T-cell (primary cell): ENCODE data around the gene IFIH1. TPM values are rescaled to one million over a fixed set of nuclear protein-coding genes. Genes with fewer than 3 reads are reported as not detected.

Source experiments
- ATAC-seq, 4 experiments: fragments of 200-7000 bp in 3 of 4; fragments of 150-1000 bp in 1 of 4; cut with Tn5 transposase; replicated peaks in 1 of 4; 1 replicate in 3 of 4; 2 replicates in 1 of 4; pipeline ENCODE4 v1.10.0; 2021; ENCODE audit warnings: moderate library complexity in 3 of 4, mild to moderate bottlenecking in 2 of 4, moderate number of reproducible peaks in 1 of 4
- CTCF ChIA-PET, 2 donors: fragments of 300-600 bp; sonication (Branson Sonifier 250); formaldehyde crosslinking; loops; one replicate each; lab custom pipeline; 2022; ENCODE audit warnings: antibody characterized with exemption in 2 of 2; lab: Charles Lee
- POLR2A ChIA-PET, 2 donors: fragments of 300-600 bp; sonication (Branson Sonifier 250); formaldehyde crosslinking; loops; one replicate each; lab custom pipeline; 2022; ENCODE audit warnings: antibody characterized with exemption in 2 of 2; lab: Charles Lee
- DNase-seq, 35 experiments: peaks; one replicate each; pipeline versions ENCODE4 v3.0.0 to v3.0.0-alpha.2; 2013 to 2023
- H3K27ac ChIP-seq: one replicate; pipeline ENCODE4 v1.5.1; 2013; ENCODE audit warnings: low read length
- H3K27me3 ChIP-seq, 2 experiments: replicated peaks in 1 of 2; 1 replicate in 1 of 2; 2 replicates in 1 of 2; pipeline versions ENCODE4 v1.6.1 to v1.7.0; 2013; ENCODE audit warnings: low read length in 1 of 2, mixed read lengths in 1 of 2; ENCODE audit not compliant: control insufficient read depth in 2 of 2, insufficient read depth in 2 of 2; ENCODE audit errors: extremely low read depth in 1 of 2
- H3K36me3 ChIP-seq, 2 donors: 1 replicate in 1 of 2; 2 replicates in 1 of 2; pipeline versions ENCODE4 v1.6.1 to v1.7.0; 2013; ENCODE audit warnings: low read length in 1 of 2; ENCODE audit not compliant: control insufficient read depth in 2 of 2, insufficient read depth in 1 of 2; ENCODE audit errors: extremely low read depth in 1 of 2
- H3K4me1 ChIP-seq, 2 experiments: 1 replicate in 1 of 2; 2 replicates in 1 of 2; pipeline versions ENCODE4 v1.6.1 to v1.7.0; 2013; ENCODE audit warnings: low read length in 2 of 2, mixed read lengths in 1 of 2; ENCODE audit not compliant: insufficient read depth in 2 of 2, control insufficient read depth in 1 of 2; ENCODE audit errors: extremely low read depth in 1 of 2
- H3K4me3 ChIP-seq, 2 donors: 1 replicate in 1 of 2; 2 replicates in 1 of 2; pipeline versions ENCODE4 v1.5.1 to v1.7.0; 2013; ENCODE audit warnings: mild to moderate bottlenecking in 2 of 2, low read length in 1 of 2, moderate library complexity in 1 of 2; ENCODE audit not compliant: control insufficient read depth in 1 of 2; ENCODE audit errors: extremely low read depth in 1 of 2
- H3K9me3 ChIP-seq: 2 replicates; pipeline ENCODE4 v1.7.0; 2013
- H3K27ac Mint-ChIP-seq, 2 donors: one replicate each; pipeline ENCODE4 v1.8.0; 2020 to 2021; ENCODE audit warnings: mild to moderate bottlenecking in 2 of 2, mixed read lengths in 2 of 2
- H3K27me3 Mint-ChIP-seq, 2 donors: one replicate each; pipeline ENCODE4 v1.8.0; 2021 to 2022; ENCODE audit warnings: mixed read lengths in 2 of 2
- H3K36me3 Mint-ChIP-seq: one replicate; pipeline ENCODE4 v1.8.0; 2021; ENCODE audit warnings: mixed read lengths
- H3K4me1 Mint-ChIP-seq, 3 donors: one replicate each; pipeline ENCODE4 v1.8.0; 2020 to 2022; ENCODE audit warnings: mixed read lengths in 3 of 3, mild to moderate bottlenecking in 1 of 3
- H3K4me3 Mint-ChIP-seq, 3 donors: one replicate each; pipeline ENCODE4 v1.8.0; 2020 to 2022; ENCODE audit warnings: mild to moderate bottlenecking in 3 of 3, mixed read lengths in 3 of 3, moderate library complexity in 3 of 3
- H3K9me3 Mint-ChIP-seq, 3 donors: one replicate each; pipeline ENCODE4 v1.8.0; 2020 to 2022; ENCODE audit warnings: mixed read lengths in 3 of 3
- whole genome bisulfite sequencing: methylation state at CpG from one replicate; pipeline ENCODE4 v1.1.5; 2013; ENCODE audit warnings: missing lambda C conversion rate; ENCODE audit not compliant: insufficient coverage; 5-methylcytosine and 5-hydroxymethylcytosine counted together
- total RNA-seq, 35 experiments: library from RNA in 6 of 35; stranded (reverse) in 6 of 35; fragments of 120-200 nt in 1 of 35; gene quantifications; one replicate each; pipeline versions ENCODE4 v1.2.1 to v1.2.4 and lab custom pipeline; 2013 to 2026

Gene IFIH1
- total RNA-seq, 5 donors from 2014 or later (not counting 1 experiment from before 2014, with no cell fraction given) = 25.1 to 34.1 (median 29.2) TPM

- H3K9me3 ChIP-seq = no peaks in the 10 kb centered on the region
- Mint-ChIP-seq H3K4me1 (peaks cover 0 to 2% (median 0%) of the 10 kb centered on the region in 3 donors), H3K4me3 (no peak overlapping the region), H3K27ac (no peak overlapping the region), H3K36me3 (peaks cover 10% of the 10 kb centered on the region), H3K27me3 (no peaks in the 10 kb centered on the region), H3K9me3 (no peaks in the 10 kb centered on the region)
- H3K4me1 ChIP-seq = no peaks in the 10 kb centered on the region
- H3K4me3 ChIP-seq = no peak overlapping the region
- H3K36me3 ChIP-seq = no peaks in the 10 kb centered on the region
- ChIA-PET POLR2A (interaction anchor here in 1 of 2 donors (0.9 kb wide), 1 partner anchor 18 kb away, joined by 3 read pairs; no protein-coding TSS in a partner anchor), CTCF (interaction anchor here (0.6 to 1.9 kb wide), 5 partner anchors 10 to 32 kb away, joined by 3 to 13 read pairs (median 5); partner anchors contain the start of gene IFIH1 (in 1 of the 2))
- WGBS = 94% methylated on average over 3 of the region's 12 CpGs
- no peaks in the 10 kb centered on the region for H3K27me3 ChIP-seq
- no peak overlapping the region for H3K27ac ChIP-seq
- ATAC-seq (no peak), DNase-seq (no peak)
Measured at GRCh38 chr2:162328424-162329157, 10.1 kb upstream of the IFIH1 start.

GRCh38 chr2:162327806-162328205 lies 9.3 kb upstream of the IFIH1 start:
- Histone ChIP-seq H3K27ac (no peak overlapping the region), H3K27me3 (no peaks in the 10 kb centered on the region), H3K9me3 (no peaks in the 10 kb centered on the region), H3K4me1 (no peaks in the 10 kb centered on the region), H3K36me3 (no peaks in the 10 kb centered on the region), H3K4me3 (no peak overlapping the region)
- DNase-seq (no peak), ATAC-seq (no peak)
- Mint-ChIP-seq H3K4me3 (no peak overlapping the region), H3K4me1 (peaks cover 0 to 2% (median 0%) of the 10 kb centered on the region in 3 donors), H3K9me3 (no peaks in the 10 kb centered on the region), H3K27me3 (no peaks in the 10 kb centered on the region), H3K36me3 (peaks cover 10% of the 10 kb centered on the region), H3K27ac (no peak overlapping the region)
- WGBS = 97% methylated on average over 12 of the region's 15 CpGs
- POLR2A ChIA-PET = no interaction called here
- CTCF ChIA-PET = interaction anchor here (0.6 to 1.9 kb wide), 3 partner anchors 9 to 31 kb away, joined by 3 to 13 read pairs (median 11); partner anchors contain the start of gene IFIH1 (in 1 of the 2)

GRCh38 chr2:162327134-162327769 lies 8.8 kb upstream of the IFIH1 start:
- Mint-ChIP-seq H3K27me3 (no peaks in the 10 kb centered on the region), H3K36me3 (peaks cover 10% of the 10 kb centered on the region), H3K27ac (no peak overlapping the region), H3K9me3 (no peaks in the 10 kb centered on the region), H3K4me1 (peaks cover 0 to 2% (median 0%) of the 10 kb centered on the region in 3 donors), H3K4me3 (no peak overlapping the region)
- POLR2A ChIA-PET = interaction anchor here in 1 of 2 donors (0.7 kb wide), 1 partner anchor 9 kb away, joined by 3 read pairs; the partner anchor contains the start of gene IFIH1
- ATAC-seq = peak in 2 of 4 experiments; percentile 42 to 47
- DNase-seq = peak in 12 of 35 experiments; percentile 7 to 61 (median 16)
- 50% methylated on average over 1 of the region's 5 CpGs for WGBS
- Histone ChIP-seq H3K27me3 (no peaks in the 10 kb centered on the region), H3K27ac (no peak overlapping the region), H3K4me3 (no peak overlapping the region), H3K4me1 (no peaks in the 10 kb centered on the region), H3K9me3 (no peaks in the 10 kb centered on the region), H3K36me3 (no peaks in the 10 kb centered on the region)
- CTCF ChIA-PET = interaction anchor here (0.7 to 1.3 kb wide), 3 partner anchors 8 to 26 kb away, joined by 3 read pairs; no protein-coding TSS in a partner anchor

GRCh38 chr2:162324953-162325352 lies 6.5 kb upstream of the IFIH1 start:
- Histone ChIP-seq H3K36me3 (no peaks in the 10 kb centered on the region), H3K27ac (no peak overlapping the region), H3K9me3 (no peaks in the 10 kb centered on the region), H3K4me1 (no peaks in the 10 kb centered on the region), H3K4me3 (no peak overlapping the region), H3K27me3 (no peaks in the 10 kb centered on the region)
- no CpG with 5 or more reads among the region's 1 CpG for WGBS
- CTCF ChIA-PET = interaction anchor here in 1 of 2 donors (1.0 kb wide), 1 partner anchor 21 kb away, joined by 3 read pairs; no protein-coding TSS in a partner anchor
- POLR2A ChIA-PET = no interaction called here
- no peak for DNase-seq
- no peak overlapping the region for H3K4me3 Mint-ChIP-seq
- no peaks in the 10 kb centered on the region for H3K9me3 Mint-ChIP-seq
- H3K4me1 Mint-ChIP-seq = peaks cover 16 to 18% (median 16%) of the 10 kb centered on the region in 3 donors
- peaks cover 10% of the 10 kb centered on the region for H3K36me3 Mint-ChIP-seq
- H3K27me3 Mint-ChIP-seq = no peaks in the 10 kb centered on the region
- H3K27ac Mint-ChIP-seq = no peak overlapping the region
- no peak for ATAC-seq

- H3K27ac ChIP-seq = no peak overlapping the region
- no peaks in the 10 kb centered on the region for H3K27me3 Mint-ChIP-seq
- no peak overlapping the region for H3K4me3 ChIP-seq
- no peak overlapping the region for H3K4me3 Mint-ChIP-seq
- ChIA-PET CTCF (no interaction called here), POLR2A (no interaction called here)
- DNase-seq (no peak), ATAC-seq (no peak)
- no peaks in the 10 kb centered on the region for H3K27me3 ChIP-seq
- H3K4me1 Mint-ChIP-seq = peaks cover 40 to 49% (median 44%) of the 10 kb centered on the region in 3 donors
- peak overlapping the region; percentile 11 to 45 for H3K27ac Mint-ChIP-seq
- no peaks in the 10 kb centered on the region for H3K36me3 ChIP-seq
- peaks cover 15 to 16% of the 10 kb centered on the region in 2 experiments for H3K4me1 ChIP-seq
- no peaks in the 10 kb centered on the region for H3K9me3 Mint-ChIP-seq
- H3K36me3 Mint-ChIP-seq = peaks cover 10% of the 10 kb centered on the region
- no CpG with 5 or more reads among the region's 1 CpG for WGBS
- H3K9me3 ChIP-seq = no peaks in the 10 kb centered on the region
Measured at GRCh38 chr2:162320864-162321517, 2.5 kb upstream of the IFIH1 start.
